ENCODE data around the gene REN. TPM values are rescaled to one million over a fixed set of nuclear protein-coding genes. Genes with fewer than 3 reads are reported as not detected.

REN gene
- total RNA-seq, 1 donor from 2014 or later = not detected

DNA sequence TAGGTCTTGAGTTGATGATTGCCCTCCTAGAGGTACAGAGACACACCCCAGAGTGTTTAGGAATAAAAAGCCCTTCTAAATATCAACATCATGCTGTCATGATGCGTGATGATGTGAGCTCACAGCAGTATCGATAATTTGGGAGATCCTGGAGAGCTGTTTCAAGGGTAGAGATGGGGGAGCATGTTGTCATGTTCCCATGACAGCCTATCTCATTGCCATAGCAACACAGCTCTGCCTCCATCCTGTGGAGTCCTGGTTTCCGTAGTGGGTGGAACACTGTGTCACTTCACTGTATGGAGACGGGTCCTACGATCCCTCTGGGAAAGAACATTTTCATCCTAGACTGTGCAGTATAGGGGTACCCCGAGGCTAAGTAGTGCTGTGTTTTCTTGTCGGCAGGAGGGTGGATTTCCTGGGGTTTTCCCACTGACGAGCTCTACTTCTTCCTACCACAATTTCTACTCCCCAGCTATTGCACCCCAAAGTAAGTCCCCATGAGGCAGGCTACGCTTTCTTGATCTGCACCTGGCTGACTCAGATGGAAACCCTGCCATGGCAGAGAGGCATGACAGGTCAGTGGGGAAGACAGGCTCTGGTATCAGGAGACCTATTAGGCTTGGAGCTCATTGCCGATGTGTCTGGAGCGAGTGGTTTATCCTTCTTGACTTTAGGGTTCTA lies 23.0 kb upstream of the REN start:
- Mint-ChIP-seq H3K27ac (ENCODE audit: unreplicated experiment) (no peak overlapping the region), H3K36me3 (ENCODE audit: low read depth, unreplicated experiment) (no peaks in the 10 kb centered on the region), H3K9me3 (ENCODE audit: unreplicated experiment) (no peaks in the 10 kb centered on the region), H3K4me1 (ENCODE audit: low read depth, unreplicated experiment) (no peaks in the 10 kb centered on the region), H3K4me3 (ENCODE audit: unreplicated experiment) (no peak overlapping the region), H3K27me3 (ENCODE audit: low read depth, unreplicated experiment) (peaks cover 59% of the 10 kb centered on the region)
- no peak for DNase-seq (ENCODE audit: low read depth)
- Histone ChIP-seq H3K9me3 (ENCODE audit: insufficient read depth, low read depth, low read length) (no peaks in the 10 kb centered on the region), H3K27me3 (ENCODE audit: insufficient read depth, low read length) (peaks cover 10% of the 10 kb centered on the region), H3K4me1 (ENCODE audit: insufficient read depth, low read length) (no peaks in the 10 kb centered on the region), H3K79me2 (ENCODE audit: insufficient read depth, low read length) (no peaks in the 10 kb centered on the region), H3K36me3 (ENCODE audit: insufficient read depth, low read length) (no peaks in the 10 kb centered on the region), H4K20me1 (ENCODE audit: insufficient read depth, low read length) (no peaks in the 10 kb centered on the region), H3K9ac (ENCODE audit: low read length) (no peak overlapping the region), H3K27ac (ENCODE audit: low read depth, low read length) (no peak overlapping the region), H3K4me3 (ENCODE audit: insufficient read depth, low read depth, low read length) (no peak overlapping the region), H3K4me2 (ENCODE audit: low read length) (no peak overlapping the region), H2AFZ (ENCODE audit: low read depth, low read length) (no peak overlapping the region)
- no peak for FAIRE-seq
- no peak for TF ChIP-seq EZH2 (IDR thresholded peaks at IDR 0.05; ENCODE audit: insufficient read depth, low read length)
- TF ChIP-seq, protein P1, sequence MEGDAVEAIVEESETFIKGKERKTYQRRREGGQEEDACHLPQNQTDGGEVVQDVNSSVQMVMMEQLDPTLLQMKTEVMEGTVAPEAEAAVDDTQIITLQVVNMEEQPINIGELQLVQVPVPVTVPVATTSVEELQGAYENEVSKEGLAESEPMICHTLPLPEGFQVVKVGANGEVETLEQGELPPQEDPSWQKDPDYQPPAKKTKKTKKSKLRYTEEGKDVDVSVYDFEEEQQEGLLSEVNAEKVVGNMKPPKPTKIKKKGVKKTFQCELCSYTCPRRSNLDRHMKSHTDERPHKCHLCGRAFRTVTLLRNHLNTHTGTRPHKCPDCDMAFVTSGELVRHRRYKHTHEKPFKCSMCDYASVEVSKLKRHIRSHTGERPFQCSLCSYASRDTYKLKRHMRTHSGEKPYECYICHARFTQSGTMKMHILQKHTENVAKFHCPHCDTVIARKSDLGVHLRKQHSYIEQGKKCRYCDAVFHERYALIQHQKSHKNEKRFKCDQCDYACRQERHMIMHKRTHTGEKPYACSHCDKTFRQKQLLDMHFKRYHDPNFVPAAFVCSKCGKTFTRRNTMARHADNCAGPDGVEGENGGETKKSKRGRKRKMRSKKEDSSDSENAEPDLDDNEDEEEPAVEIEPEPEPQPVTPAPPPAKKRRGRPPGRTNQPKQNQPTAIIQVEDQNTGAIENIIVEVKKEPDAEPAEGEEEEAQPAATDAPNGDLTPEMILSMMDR (IDR thresholded peaks at IDR 0.05; ENCODE audit: insufficient read depth, low read depth, low read length) = no peak

- no peak for FAIRE-seq
- H2AFZ ChIP-seq (ENCODE audit: low read depth, low read length) = no peak overlapping the region
- no peaks in the 10 kb centered on the region for H3K36me3 Mint-ChIP-seq (ENCODE audit: low read depth, unreplicated experiment)
- TF ChIP-seq EZH2 (IDR thresholded peaks at IDR 0.05; ENCODE audit: insufficient read depth, low read length) = no peak
- TF ChIP-seq, protein P1 (IDR thresholded peaks at IDR 0.05; ENCODE audit: insufficient read depth, low read depth, low read length) = no peak
- no peaks in the 10 kb centered on the region for H3K4me1 Mint-ChIP-seq (ENCODE audit: low read depth, unreplicated experiment)
- no peak overlapping the region for H3K27ac ChIP-seq (ENCODE audit: low read depth, low read length)
- H3K36me3 ChIP-seq (ENCODE audit: insufficient read depth, low read length) = no peaks in the 10 kb centered on the region
- H3K79me2 ChIP-seq (ENCODE audit: insufficient read depth, low read length) = no peaks in the 10 kb centered on the region
- peaks cover 54% of the 10 kb centered on the region for H3K27me3 Mint-ChIP-seq (ENCODE audit: low read depth, unreplicated experiment)
- no peak overlapping the region for H3K27ac Mint-ChIP-seq (ENCODE audit: unreplicated experiment)
- H3K4me3 Mint-ChIP-seq (ENCODE audit: unreplicated experiment) = no peak overlapping the region
- H3K4me2 ChIP-seq (ENCODE audit: low read length) = no peak overlapping the region
- no peaks in the 10 kb centered on the region for H3K9me3 ChIP-seq (ENCODE audit: insufficient read depth, low read depth, low read length)
- H3K27me3 ChIP-seq (ENCODE audit: insufficient read depth, low read length) = peaks cover 7% of the 10 kb centered on the region
- no peaks in the 10 kb centered on the region for H3K4me1 ChIP-seq (ENCODE audit: insufficient read depth, low read length)
- H4K20me1 ChIP-seq (ENCODE audit: insufficient read depth, low read length) = no peaks in the 10 kb centered on the region
- DNase-seq (ENCODE audit: low read depth) = no peak
- no peaks in the 10 kb centered on the region for H3K9me3 Mint-ChIP-seq (ENCODE audit: unreplicated experiment)
- H3K4me3 ChIP-seq (ENCODE audit: insufficient read depth, low read depth, low read length) = no peak overlapping the region
- no peak overlapping the region for H3K9ac ChIP-seq (ENCODE audit: low read length)
These were observed 20.5 kb upstream of the REN start for GRCh38 chr1:204186597-204186996.

- H3K4me3 ChIP-seq (ENCODE audit: insufficient read depth, low read depth, low read length) = no peak overlapping the region
- Mint-ChIP-seq H3K36me3 (ENCODE audit: low read depth, unreplicated experiment) (no peaks in the 10 kb centered on the region), H3K27ac (ENCODE audit: unreplicated experiment) (no peak overlapping the region), H3K9me3 (ENCODE audit: unreplicated experiment) (no peaks in the 10 kb centered on the region), H3K4me1 (ENCODE audit: low read depth, unreplicated experiment) (no peaks in the 10 kb centered on the region), H3K4me3 (ENCODE audit: unreplicated experiment) (no peak overlapping the region), H3K27me3 (ENCODE audit: low read depth, unreplicated experiment) (peaks cover 26% of the 10 kb centered on the region)
- no peaks in the 10 kb centered on the region for H3K79me2 ChIP-seq (ENCODE audit: insufficient read depth, low read length)
- H3K27me3 ChIP-seq (ENCODE audit: insufficient read depth, low read length) = peaks cover 2% of the 10 kb centered on the region
- no peak overlapping the region for H3K27ac ChIP-seq (ENCODE audit: low read depth, low read length)
- DNase-seq (ENCODE audit: low read depth) (no peak), FAIRE-seq (no peak)
- H3K9ac ChIP-seq (ENCODE audit: low read length) = no peak overlapping the region
- TF ChIP-seq EZH2 (IDR thresholded peaks at IDR 0.05; ENCODE audit: insufficient read depth, low read length) = no peak
- TF ChIP-seq, protein P1 (IDR thresholded peaks at IDR 0.05; ENCODE audit: insufficient read depth, low read depth, low read length) = no peak
- H3K4me1 ChIP-seq (ENCODE audit: insufficient read depth, low read length) = no peaks in the 10 kb centered on the region
- no peaks in the 10 kb centered on the region for H4K20me1 ChIP-seq (ENCODE audit: insufficient read depth, low read length)
- no peaks in the 10 kb centered on the region for H3K36me3 ChIP-seq (ENCODE audit: insufficient read depth, low read length)
- H3K4me2 ChIP-seq (ENCODE audit: low read length) = no peak overlapping the region
- H2AFZ ChIP-seq (ENCODE audit: low read depth, low read length) = no peak overlapping the region
- no peaks in the 10 kb centered on the region for H3K9me3 ChIP-seq (ENCODE audit: insufficient read depth, low read depth, low read length)
These were observed 15.0 kb upstream of the REN start for GRCh38 chr1:204181116-204181515.
